Neutrophil (primary cell): ENCODE data around the gene YPEL4.
A peak's percentile ranks its signal among the peaks of the same experiment; 100 is the strongest.

Experiments
- H3K27ac ChIP-seq: fragments of 200-600 bp; sonication (generic); 2 replicates; pipeline ENCODE4 v1.5.1; 2016; ENCODE audit warnings: mild to moderate bottlenecking, moderate library complexity
- H3K27me3 ChIP-seq: fragments of 200-600 bp; sonication (generic); 2 replicates; pipeline ENCODE4 v1.6.0; 2016; ENCODE audit warnings: mild to moderate bottlenecking
- H3K36me3 ChIP-seq: fragments of 200-600 bp; sonication (generic); 2 replicates; pipeline ENCODE4 v1.5.1; 2017
- H3K4me1 ChIP-seq, 2 experiments: fragments of 200-600 bp in 1 of 2; sonication (generic) in 1 of 2; 1 replicate in 1 of 2; 2 replicates in 1 of 2; pipeline versions ENCODE4 v1.5.1 to v1.6.1; 2013 to 2016; ENCODE audit warnings: low read depth in 1 of 2, low read length in 1 of 2, mild to moderate bottlenecking in 1 of 2, moderate library complexity in 1 of 2; ENCODE audit not compliant: control insufficient read depth in 1 of 2, insufficient read depth in 1 of 2
- H3K4me3 ChIP-seq, 2 experiments: fragments of 200-600 bp in 1 of 2; sonication (generic) in 1 of 2; 1 replicate in 1 of 2; 2 replicates in 1 of 2; pipeline ENCODE4 v1.5.1; 2013 to 2016; ENCODE audit warnings: low read depth in 1 of 2, low read length in 1 of 2, mild to moderate bottlenecking in 1 of 2, moderate library complexity in 1 of 2
- H3K9me3 ChIP-seq: fragments of 200-600 bp; sonication (generic); 2 replicates; pipeline ENCODE4 v1.5.1; 2016
- TF ChIP-seq, protein P1 (sequence below): fragments of 200-600 bp; sonication (generic); IDR thresholded peaks from 2 replicates; pipeline ENCODE4 v1.5.1; 2016; ENCODE audit warnings: antibody characterized with exemption

The YPEL4 gene

DNA sequence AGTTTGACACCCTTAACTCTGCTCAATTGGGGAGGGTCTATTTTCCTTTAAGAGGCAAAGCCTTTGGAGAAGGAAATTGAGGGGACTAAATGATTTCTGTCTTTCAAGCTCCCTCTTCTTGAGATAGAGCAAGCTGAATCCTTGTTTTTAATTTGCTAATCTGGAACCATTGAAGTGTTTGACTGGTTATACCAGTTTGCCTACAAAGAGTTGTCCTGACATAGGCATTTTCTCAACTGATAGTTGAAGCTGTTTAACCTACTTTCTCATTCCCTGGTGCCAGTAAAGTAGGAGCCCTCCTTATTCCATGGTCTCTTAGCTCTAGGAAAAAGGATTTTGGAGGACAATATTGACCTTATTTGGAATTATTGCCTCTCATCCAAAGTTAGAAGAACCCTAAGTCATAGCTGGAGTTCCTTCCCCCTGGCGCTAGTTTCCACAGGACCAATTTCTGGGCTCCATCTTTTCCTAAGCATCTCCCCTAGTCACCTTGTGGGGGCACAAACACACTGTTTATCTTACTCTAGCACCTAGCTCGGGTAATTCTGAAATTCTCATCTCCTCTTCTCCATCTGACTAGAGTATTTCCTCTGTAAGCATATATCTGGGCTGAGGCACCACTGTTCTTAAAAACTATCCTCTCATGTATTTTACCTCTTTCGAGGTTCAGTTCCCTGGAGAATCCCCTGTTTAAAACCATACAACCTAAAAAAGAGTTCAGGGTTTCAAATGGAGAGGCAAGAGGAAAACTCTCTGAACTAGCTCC lies 25.6 kb upstream of the YPEL4 start:
- TF ChIP-seq, protein P1, sequence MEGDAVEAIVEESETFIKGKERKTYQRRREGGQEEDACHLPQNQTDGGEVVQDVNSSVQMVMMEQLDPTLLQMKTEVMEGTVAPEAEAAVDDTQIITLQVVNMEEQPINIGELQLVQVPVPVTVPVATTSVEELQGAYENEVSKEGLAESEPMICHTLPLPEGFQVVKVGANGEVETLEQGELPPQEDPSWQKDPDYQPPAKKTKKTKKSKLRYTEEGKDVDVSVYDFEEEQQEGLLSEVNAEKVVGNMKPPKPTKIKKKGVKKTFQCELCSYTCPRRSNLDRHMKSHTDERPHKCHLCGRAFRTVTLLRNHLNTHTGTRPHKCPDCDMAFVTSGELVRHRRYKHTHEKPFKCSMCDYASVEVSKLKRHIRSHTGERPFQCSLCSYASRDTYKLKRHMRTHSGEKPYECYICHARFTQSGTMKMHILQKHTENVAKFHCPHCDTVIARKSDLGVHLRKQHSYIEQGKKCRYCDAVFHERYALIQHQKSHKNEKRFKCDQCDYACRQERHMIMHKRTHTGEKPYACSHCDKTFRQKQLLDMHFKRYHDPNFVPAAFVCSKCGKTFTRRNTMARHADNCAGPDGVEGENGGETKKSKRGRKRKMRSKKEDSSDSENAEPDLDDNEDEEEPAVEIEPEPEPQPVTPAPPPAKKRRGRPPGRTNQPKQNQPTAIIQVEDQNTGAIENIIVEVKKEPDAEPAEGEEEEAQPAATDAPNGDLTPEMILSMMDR: no peak
- Histone ChIP-seq H3K4me1 (no peaks in the 10 kb centered on the region), H3K4me3 (no peak overlapping the region), H3K27me3 (no peaks in the 10 kb centered on the region), H3K9me3 (no peaks in the 10 kb centered on the region), H3K36me3 (peaks cover 73% of the 10 kb centered on the region), H3K27ac (no peak overlapping the region)

DNA sequence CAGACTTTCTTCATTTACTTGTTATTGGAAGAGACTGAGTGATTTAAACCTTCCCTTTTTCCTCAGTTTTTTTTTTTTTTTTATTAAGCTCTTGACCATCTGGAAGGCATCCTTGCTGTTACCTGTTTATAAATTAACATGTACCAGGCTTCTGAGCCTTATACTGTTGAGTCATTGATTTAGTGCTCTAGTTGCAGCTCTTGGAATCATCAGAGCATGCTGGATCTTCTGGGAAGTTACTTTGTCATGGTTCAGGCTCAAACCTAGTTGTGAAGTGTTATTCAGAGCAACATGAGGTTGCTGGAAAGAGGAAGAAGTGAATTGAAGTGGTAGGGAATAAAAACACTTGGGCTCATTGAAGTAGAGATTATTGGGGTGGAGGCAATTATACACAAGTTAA lies 24.5 kb upstream of the YPEL4 start:
- H3K27ac ChIP-seq: no peak overlapping the region
- peaks cover 5 to 11% of the 10 kb centered on the region in 2 experiments for H3K4me1 ChIP-seq
- TF ChIP-seq, protein P1: no peak
- no peak overlapping the region for H3K4me3 ChIP-seq
- H3K27me3 ChIP-seq: no peaks in the 10 kb centered on the region
- H3K36me3 ChIP-seq: peaks cover 62% of the 10 kb centered on the region
- H3K9me3 ChIP-seq: no peaks in the 10 kb centered on the region

DNA sequence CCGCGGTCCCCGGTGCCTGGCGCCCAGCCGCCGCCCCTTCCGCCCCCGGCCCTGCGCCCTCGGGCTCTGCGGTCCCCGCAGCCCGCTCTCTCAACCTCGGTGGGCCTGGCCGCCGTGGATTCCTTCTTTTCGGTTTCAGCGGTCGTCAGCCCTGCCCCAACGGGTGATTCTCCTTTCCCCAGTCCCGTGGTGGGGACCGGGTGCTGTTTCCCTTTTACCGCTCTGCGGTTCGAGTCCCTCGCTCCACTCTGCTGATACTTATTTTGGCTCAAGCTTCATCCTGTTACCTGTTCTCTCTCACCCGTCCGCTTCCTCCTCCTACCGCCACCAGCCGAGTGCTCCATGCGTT lies 18.7 kb upstream of the YPEL4 start:
- Histone ChIP-seq H3K4me3 (peak overlapping the region; percentile 67 to 99), H3K36me3 (peaks cover 16% of the 10 kb centered on the region), H3K27ac (peak overlapping the region; percentile 99), H3K27me3 (no peaks in the 10 kb centered on the region), H3K4me1 (peaks cover 26 to 35% of the 10 kb centered on the region in 2 experiments), H3K9me3 (no peaks in the 10 kb centered on the region)
- TF ChIP-seq, protein P1: no peak

DNA sequence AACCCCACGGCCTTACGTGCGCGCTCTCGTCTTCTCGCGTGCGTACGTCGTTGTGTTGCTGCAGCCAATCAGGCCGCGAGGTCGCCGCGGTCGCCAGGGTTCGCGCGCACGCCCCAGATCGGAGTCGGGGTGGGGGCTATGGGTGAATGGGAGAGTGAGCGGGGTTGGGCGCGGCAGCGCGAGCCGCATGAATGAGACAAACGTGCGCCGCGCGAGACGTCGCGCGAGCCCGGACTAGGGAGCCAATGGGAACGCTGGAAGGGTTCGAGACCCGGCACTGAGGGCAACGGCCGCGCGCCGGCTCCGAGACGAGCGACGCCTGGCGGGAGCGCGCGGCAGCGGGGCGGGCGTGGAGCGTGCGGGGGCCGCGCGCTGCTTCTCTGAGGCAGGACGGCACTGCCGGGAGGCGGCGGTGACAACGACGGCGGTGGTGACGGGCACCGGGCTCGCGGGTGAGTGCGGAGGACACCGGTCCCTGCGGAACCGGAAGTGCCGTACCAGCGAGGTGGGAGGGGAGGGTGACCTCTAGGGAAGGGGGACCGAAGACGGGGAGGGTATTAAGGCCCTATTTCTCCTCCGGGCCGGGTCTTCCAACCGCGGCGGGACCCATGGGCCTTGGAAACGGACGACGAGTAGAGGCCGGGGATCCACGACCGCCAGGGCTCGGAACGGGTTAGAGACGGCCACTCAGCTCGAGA lies 18.2 kb upstream of the YPEL4 start, which contains the start of gene ZDHHC5:
Gene ZDHHC5, plus strand, starts transcription at position 379 of the 698 bp plus-strand sequence. CDS start 4,977 bp downstream, outside the sequence.
- Histone ChIP-seq H3K27me3 (no peaks in the 10 kb centered on the region), H3K36me3 (peaks cover 11% of the 10 kb centered on the region), H3K4me1 (peaks cover 26 to 35% of the 10 kb centered on the region in 2 experiments), H3K9me3 (no peaks in the 10 kb centered on the region), H3K27ac (peak within 1 kb of the TSS; percentile 99), H3K4me3 (peak within 1 kb of the TSS; percentile 67 to 99)
- TF ChIP-seq, protein P1: peak; percentile 67

DNA sequence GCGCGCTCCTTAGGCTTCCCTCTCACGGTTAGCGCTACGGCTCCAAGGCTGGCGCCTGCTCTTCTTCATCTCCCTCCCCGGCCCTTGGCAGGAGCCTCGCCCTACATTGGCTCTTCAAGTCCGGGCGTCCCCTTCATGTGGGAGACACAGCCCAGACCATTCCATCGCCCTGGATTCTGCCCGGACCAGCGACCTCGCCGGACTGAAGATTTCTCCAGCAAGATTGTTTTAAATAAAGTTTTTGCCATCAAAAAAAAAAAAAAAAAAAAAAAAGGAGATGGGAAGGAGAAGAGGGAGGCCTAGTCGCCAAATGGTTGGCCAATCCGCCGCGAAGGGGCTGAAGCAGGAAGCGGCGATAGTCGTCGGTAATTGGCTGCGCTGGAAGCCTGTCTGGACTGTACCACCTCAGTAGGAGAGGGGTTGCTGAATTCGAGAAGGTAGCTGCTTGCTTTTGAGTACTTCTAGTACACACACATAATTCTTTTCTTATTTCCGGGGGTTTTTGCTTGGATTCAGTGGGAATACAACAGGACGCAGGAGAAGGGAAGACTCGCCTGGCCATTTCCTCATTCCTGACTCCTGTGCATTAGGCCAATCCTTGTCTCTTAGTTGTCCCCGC lies 17.5 kb upstream of the YPEL4 start:
- Histone ChIP-seq H3K36me3 (peaks cover 9% of the 10 kb centered on the region), H3K4me1 (peaks cover 26 to 35% of the 10 kb centered on the region in 2 experiments), H3K27ac (peak overlapping the region; percentile 99), H3K9me3 (no peaks in the 10 kb centered on the region), H3K27me3 (no peaks in the 10 kb centered on the region), H3K4me3 (peak overlapping the region; percentile 67 to 99)
- TF ChIP-seq, protein P1: no peak
